H9 (cell line): Measurements from ENCODE around the gene PELI2. TPM values are rescaled to one million over a fixed set of nuclear protein-coding genes. Genes with fewer than 3 reads are reported as not detected.

Experiments used
- DNase-seq: peaks from one replicate; pipeline ENCODE4 v3.0.0-alpha.2; 2017
- H2AFZ ChIP-seq: one replicate; pipeline ENCODE4 v1.6.1; 2013; ENCODE audit warnings: mild to moderate bottlenecking, low read length, control low read depth, moderate library complexity
- H2AK5ac ChIP-seq: 2 replicates; pipeline ENCODE4 v1.6.1; 2013; ENCODE audit warnings: low read length, control low read depth, mixed read lengths; ENCODE audit not compliant: insufficient read length
- H2BK120ac ChIP-seq: one replicate; pipeline ENCODE4 v1.6.1; 2013; ENCODE audit warnings: low read depth, mild to moderate bottlenecking, low read length, control low read depth, inconsistent platforms; ENCODE audit not compliant: poor library complexity, severe bottlenecking
- H2BK12ac ChIP-seq: 2 replicates; pipeline ENCODE4 v1.6.1; 2013; ENCODE audit warnings: low read length, control low read depth, mixed read lengths, low read depth; ENCODE audit not compliant: insufficient read length
- H2BK15ac ChIP-seq: 2 replicates; pipeline ENCODE4 v1.6.1; 2013; ENCODE audit warnings: low read depth, low read length, control low read depth
- H2BK20ac ChIP-seq: one replicate; pipeline ENCODE4 v1.6.1; 2013; ENCODE audit warnings: low read depth, mild to moderate bottlenecking, low read length, control low read depth, inconsistent platforms; ENCODE audit not compliant: poor library complexity, severe bottlenecking
- H2BK5ac ChIP-seq: 2 replicates; pipeline ENCODE4 v1.6.1; 2013; ENCODE audit warnings: low read length, control low read depth, mixed read lengths; ENCODE audit not compliant: insufficient read length
- H3K14ac ChIP-seq: 2 replicates; pipeline ENCODE4 v1.6.1; 2013; ENCODE audit warnings: low read length, control low read depth; ENCODE audit not compliant: insufficient read depth
- H3K18ac ChIP-seq: 2 replicates; pipeline ENCODE4 v1.6.1; 2013; ENCODE audit warnings: low read depth, mild to moderate bottlenecking, mixed read lengths, low read length, control low read depth; ENCODE audit not compliant: insufficient read length
- H3K23ac ChIP-seq: 2 replicates; pipeline ENCODE4 v1.6.1; 2013; ENCODE audit warnings: low read length, control low read depth, mixed read lengths, low read depth; ENCODE audit not compliant: insufficient read length
- H3K23me2 ChIP-seq: 2 replicates; pipeline ENCODE4 v1.6.1; 2013; ENCODE audit warnings: low read depth, mild to moderate bottlenecking, mixed read lengths, low read length, control low read depth; ENCODE audit not compliant: insufficient read length, poor library complexity, severe bottlenecking
- H3K27ac ChIP-seq: 2 replicates; pipeline ENCODE4 v1.5.1; 2013; ENCODE audit warnings: low read length, control low read depth, mixed read lengths, low read depth; ENCODE audit not compliant: insufficient read length
- H3K27me3 ChIP-seq: 2 replicates; pipeline ENCODE4 v1.6.1; 2013; ENCODE audit warnings: low read length, control low read depth, inconsistent platforms; ENCODE audit not compliant: insufficient read depth
- H3K4ac ChIP-seq: 2 replicates; pipeline ENCODE4 v1.6.1; 2013; ENCODE audit warnings: low read depth, mild to moderate bottlenecking, control low read depth, inconsistent platforms, low read length, moderate library complexity
- H3K4me1 ChIP-seq: 2 replicates; pipeline ENCODE4 v1.6.1; 2013; ENCODE audit warnings: low read length, control low read depth, inconsistent platforms; ENCODE audit not compliant: insufficient read depth
- H3K4me2 ChIP-seq: 2 replicates; pipeline ENCODE4 v1.6.1; 2013; ENCODE audit warnings: low read length, control low read depth, mixed read lengths; ENCODE audit not compliant: insufficient read length, insufficient read depth
- H3K56ac ChIP-seq: 2 replicates; pipeline ENCODE4 v1.6.1; 2013; ENCODE audit warnings: low read depth, mild to moderate bottlenecking, mixed read lengths, low read length, control low read depth; ENCODE audit not compliant: insufficient read length
- H3K79me1 ChIP-seq: 2 replicates; pipeline ENCODE4 v1.6.1; 2013; ENCODE audit warnings: low read depth, mild to moderate bottlenecking, moderate library complexity, low read length, control low read depth, inconsistent platforms; ENCODE audit not compliant: insufficient read depth, poor library complexity, severe bottlenecking
- H3K79me2 ChIP-seq: 2 replicates; pipeline ENCODE4 v1.6.1; 2013; ENCODE audit warnings: low read length, control low read depth, inconsistent platforms; ENCODE audit not compliant: insufficient read depth
- H3K9ac ChIP-seq: 2 replicates; pipeline ENCODE4 v1.6.1; 2013; ENCODE audit warnings: low read length, control low read depth, mixed read lengths; ENCODE audit not compliant: insufficient read length; ENCODE audit errors: extremely low read depth
- H3K9me3 ChIP-seq: one replicate; pipeline ENCODE4 v1.6.1; 2013; ENCODE audit warnings: low read depth, low read length, inconsistent platforms; ENCODE audit not compliant: control insufficient read depth
- H3T11ph ChIP-seq: one replicate; pipeline ENCODE4 v1.6.1; 2013; ENCODE audit warnings: mild to moderate bottlenecking, low read length, control low read depth, inconsistent platforms
- H4K20me1 ChIP-seq: one replicate; pipeline ENCODE4 v1.6.1; 2013; ENCODE audit not compliant: control insufficient read depth, insufficient read length, insufficient read depth
- H4K5ac ChIP-seq: 2 replicates; pipeline ENCODE4 v1.6.1; 2013; ENCODE audit warnings: low read depth, mild to moderate bottlenecking, mixed read lengths, low read length, control low read depth; ENCODE audit not compliant: insufficient read length
- H4K8ac ChIP-seq: replicated peaks from 2 replicates; pipeline ENCODE4 v1.6.1; 2013; ENCODE audit warnings: low read length, control low read depth, mixed read lengths, low read depth; ENCODE audit not compliant: insufficient read length
- H4K91ac ChIP-seq: 2 replicates; pipeline ENCODE4 v1.6.1; 2013; ENCODE audit warnings: low read depth, mild to moderate bottlenecking, moderate library complexity, mixed read lengths, low read length, control low read depth; ENCODE audit not compliant: insufficient read length
- H3K27ac Mint-ChIP-seq, 3 experiments: 2 replicates in 2 of 3; 3 replicates in 1 of 3; pipeline ENCODE4 v1.8.0; 2020 to 2021; ENCODE audit warnings: mixed read lengths in 3 of 3, mild to moderate bottlenecking in 1 of 3, moderate library complexity in 1 of 3
- H3K27me3 Mint-ChIP-seq: 2 replicates; pipeline ENCODE4 v1.8.0; 2021; ENCODE audit warnings: low read depth, mild to moderate bottlenecking, moderate library complexity, mixed read lengths
- H3K36me3 Mint-ChIP-seq, 3 experiments: 2 replicates in 2 of 3; 3 replicates in 1 of 3; pipeline ENCODE4 v1.8.0; 2020 to 2021; ENCODE audit warnings: low read depth in 3 of 3, mixed read lengths in 3 of 3; ENCODE audit not compliant: insufficient read depth in 1 of 3
- H3K4me1 Mint-ChIP-seq, 2 experiments: 2 replicates each; pipeline ENCODE4 v1.8.0; 2020; ENCODE audit warnings: mixed read lengths in 2 of 2
- H3K4me3 Mint-ChIP-seq, 2 experiments: 2 replicates in 1 of 2; 3 replicates in 1 of 2; pipeline ENCODE4 v1.8.0; 2020 to 2021; ENCODE audit warnings: mild to moderate bottlenecking in 2 of 2, mixed read lengths in 2 of 2, moderate library complexity in 1 of 2
- H3K9me3 Mint-ChIP-seq, 2 experiments: 2 replicates in 1 of 2; 3 replicates in 1 of 2; pipeline ENCODE4 v1.8.0; 2020; ENCODE audit warnings: mild to moderate bottlenecking in 2 of 2, mixed read lengths in 2 of 2, moderate library complexity in 1 of 2
- CTCF ChIP-seq: fragments of 200-600 bp; sonication (generic); conservative IDR thresholded peaks from 3 replicates; pipeline ENCODE4 v1.8.0; 2021; ENCODE audit warnings: antibody characterized with exemption, mild to moderate bottlenecking
- WGBS: extraction: QIAGEN DNeasy Blood & Tissue Kit; methylation state at CpG from one replicate; pipeline ENCODE4 v1.1.7; 2013; ENCODE audit warnings: missing lambda C conversion rate, low lambda C conversion rate, mixed read lengths; ENCODE audit not compliant: insufficient read length; ENCODE audit errors: extremely low coverage; 5-methylcytosine and 5-hydroxymethylcytosine counted together
- total RNA-seq: library from RNA; stranded (reverse); gene quantifications from 2 replicates; pipeline ENCODE4 v1.2.1, GENCODE V29; 2021

The PELI2 gene
- total RNA-seq, 1 experiment from 2014 or later = 18.0 TPM

GRCh38 chr14:56135001-56135400 is 16.8 kb downstream of the PELI2 start:
- no peaks in the 10 kb centered on the region for H3K27me3 ChIP-seq
- no peak for DNase-seq
- no peak overlapping the region for H2BK15ac ChIP-seq
- no peak overlapping the region for H3K23ac ChIP-seq
- no peak for TF ChIP-seq CTCF
- WGBS = 100% methylated on average over 1 of the region's 5 CpGs
- no peaks in the 10 kb centered on the region for H3K79me2 ChIP-seq
- no peak overlapping the region for H4K91ac ChIP-seq
- H3K36me3 Mint-ChIP-seq = no peaks in the 10 kb centered on the region
- no peaks in the 10 kb centered on the region for H3K9me3 Mint-ChIP-seq
- no peak overlapping the region for H3K9ac ChIP-seq
- H3K4me3 Mint-ChIP-seq = no peak overlapping the region
- H3K18ac ChIP-seq = no peak overlapping the region
- H3K4me2 ChIP-seq = no peak overlapping the region
- H3T11ph ChIP-seq = no peak overlapping the region
- no peak overlapping the region for H2BK120ac ChIP-seq
- H3K27me3 Mint-ChIP-seq = no peaks in the 10 kb centered on the region
- H3K27ac ChIP-seq = no peak overlapping the region
- no peak overlapping the region for H3K4ac ChIP-seq
- no peak overlapping the region for H2BK12ac ChIP-seq
- no peak overlapping the region for H4K8ac ChIP-seq
- no peaks in the 10 kb centered on the region for H4K20me1 ChIP-seq
- no peak overlapping the region for H2AFZ ChIP-seq
- H3K4me1 Mint-ChIP-seq = peaks cover 44 to 72% of the 10 kb centered on the region in 2 experiments
- H3K23me2 ChIP-seq = no peaks in the 10 kb centered on the region
- H2BK5ac ChIP-seq = no peak overlapping the region
- no peak overlapping the region for H2AK5ac ChIP-seq
- H3K27ac Mint-ChIP-seq = no peak overlapping the region; a peak in 1 of 7 replicates
- no peak overlapping the region for H4K5ac ChIP-seq
- no peak overlapping the region for H3K14ac ChIP-seq
- H3K9me3 ChIP-seq = no peaks in the 10 kb centered on the region
- no peak overlapping the region for H3K56ac ChIP-seq
- H3K4me1 ChIP-seq = peaks cover 13% of the 10 kb centered on the region
- H2BK20ac ChIP-seq = no peak overlapping the region
- H3K79me1 ChIP-seq = peaks cover 2% of the 10 kb centered on the region
